ENCODE data around the gene NTHL1. TPM values are rescaled to one million over a fixed set of nuclear protein-coding genes. Genes with fewer than 3 reads are reported as not detected.
A peak's percentile ranks its signal among the peaks of the same experiment; 100 is the strongest.

NTHL1 gene
- total and polyA plus RNA-seq, 9 of the 15 experiments (the other 6 are each of a cell fraction or from before 2014, with no cell fraction given), result 1.1 to 58.8 (median 17.6) TPM

DNA sequence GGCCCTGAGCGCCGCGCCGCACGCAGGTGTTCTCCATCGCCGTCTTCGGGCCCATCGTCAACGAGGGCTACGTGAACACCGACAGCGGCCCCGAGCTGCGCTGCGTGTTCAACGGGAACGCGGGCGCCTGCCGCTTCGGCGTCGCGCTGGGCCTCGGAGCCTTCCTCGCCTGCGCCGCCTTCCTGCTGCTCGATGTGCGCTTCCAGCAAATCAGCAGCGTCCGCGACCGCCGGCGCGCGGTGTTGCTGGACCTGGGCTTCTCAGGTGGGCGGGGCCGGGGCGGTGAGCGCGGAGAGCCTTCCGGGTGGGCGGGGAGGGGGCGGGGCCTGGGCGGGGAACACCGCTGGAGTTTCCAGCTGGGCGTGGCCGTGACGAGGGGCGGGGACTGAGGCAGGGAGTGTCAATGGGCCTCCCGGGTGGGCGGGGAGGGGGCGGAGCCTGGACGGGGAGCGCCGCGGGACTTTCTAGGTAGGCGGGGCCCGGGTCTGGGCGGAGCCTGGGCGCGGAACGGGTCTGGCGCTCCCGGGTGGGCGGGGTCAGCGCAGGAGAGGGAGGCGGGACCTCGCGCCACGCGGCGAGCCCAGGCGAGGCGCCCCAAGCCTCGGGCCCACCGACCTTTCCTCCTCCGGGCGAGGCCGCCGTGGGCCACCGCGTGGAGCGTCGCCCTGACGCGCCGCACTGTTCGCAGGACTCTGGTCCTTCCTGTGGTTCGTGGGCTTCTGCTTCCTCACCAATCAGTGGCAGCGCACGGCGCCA is 55.5 kb downstream of the NTHL1 start (continued):
- TF ChIP-seq ZNF324 (CRISPR knock-in tag; IDR thresholded peaks at IDR 0.05) (no peak), ZNF583 (CRISPR knock-in tag; IDR thresholded peaks at IDR 0.05) (no peak), ZNF436 (CRISPR knock-in tag; IDR thresholded peaks at IDR 0.05) (no peak), SRSF1 (IDR thresholded peaks at IDR 0.05; ENCODE audit: low read depth, low read length) (no peak), RBM14 (IDR thresholded peaks at IDR 0.05; ENCODE audit: borderline replicate concordance, insufficient read depth, low read depth, low read length) (no peak), GABPB2 (CRISPR knock-in tag; conservative IDR thresholded peaks at IDR 0.05) (no peak), ZNF785 (CRISPR knock-in tag; IDR thresholded peaks at IDR 0.05) (no peak), ZSCAN29 (IDR thresholded peaks at IDR 0.05) (no peak), ZFP1 (CRISPR knock-in tag; IDR thresholded peaks at IDR 0.05) (no peak), ZNF23 (CRISPR knock-in tag; IDR thresholded peaks at IDR 0.05) (no peak), SAP30 (IDR thresholded peaks at IDR 0.05; ENCODE audit: borderline replicate concordance, insufficient read depth, low read depth, low read length, poor library complexity, severe bottlenecking) (no peak), POLR3A (IDR thresholded peaks at IDR 0.05; ENCODE audit: borderline replicate concordance, extremely low read depth, insufficient read depth, insufficient read length) (no peak), MAFK (IDR thresholded peaks at IDR 0.05; ENCODE audit: low read length) (no peak), FIP1L1 (IDR thresholded peaks at IDR 0.05; ENCODE audit: low read depth, low read length, poor library complexity, severe bottlenecking) (no peak), NR3C1 (CRISPR knock-in tag; IDR thresholded peaks at IDR 0.05) (peak; percentile 77)
- TF ChIP-seq, protein P1, sequence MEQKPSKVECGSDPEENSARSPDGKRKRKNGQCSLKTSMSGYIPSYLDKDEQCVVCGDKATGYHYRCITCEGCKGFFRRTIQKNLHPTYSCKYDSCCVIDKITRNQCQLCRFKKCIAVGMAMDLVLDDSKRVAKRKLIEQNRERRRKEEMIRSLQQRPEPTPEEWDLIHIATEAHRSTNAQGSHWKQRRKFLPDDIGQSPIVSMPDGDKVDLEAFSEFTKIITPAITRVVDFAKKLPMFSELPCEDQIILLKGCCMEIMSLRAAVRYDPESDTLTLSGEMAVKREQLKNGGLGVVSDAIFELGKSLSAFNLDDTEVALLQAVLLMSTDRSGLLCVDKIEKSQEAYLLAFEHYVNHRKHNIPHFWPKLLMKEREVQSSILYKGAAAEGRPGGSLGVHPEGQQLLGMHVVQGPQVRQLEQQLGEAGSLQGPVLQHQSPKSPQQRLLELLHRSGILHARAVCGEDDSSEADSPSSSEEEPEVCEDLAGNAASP (IDR thresholded peaks at IDR 0.05), result no peak
- TF ChIP-seq, protein P2, sequence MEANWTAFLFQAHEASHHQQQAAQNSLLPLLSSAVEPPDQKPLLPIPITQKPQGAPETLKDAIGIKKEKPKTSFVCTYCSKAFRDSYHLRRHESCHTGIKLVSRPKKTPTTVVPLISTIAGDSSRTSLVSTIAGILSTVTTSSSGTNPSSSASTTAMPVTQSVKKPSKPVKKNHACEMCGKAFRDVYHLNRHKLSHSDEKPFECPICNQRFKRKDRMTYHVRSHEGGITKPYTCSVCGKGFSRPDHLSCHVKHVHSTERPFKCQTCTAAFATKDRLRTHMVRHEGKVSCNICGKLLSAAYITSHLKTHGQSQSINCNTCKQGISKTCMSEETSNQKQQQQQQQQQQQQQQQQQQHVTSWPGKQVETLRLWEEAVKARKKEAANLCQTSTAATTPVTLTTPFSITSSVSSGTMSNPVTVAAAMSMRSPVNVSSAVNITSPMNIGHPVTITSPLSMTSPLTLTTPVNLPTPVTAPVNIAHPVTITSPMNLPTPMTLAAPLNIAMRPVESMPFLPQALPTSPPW (CRISPR knock-in tag; IDR thresholded peaks at IDR 0.05), result peak; percentile 59
- TF ChIP-seq, protein P3, sequence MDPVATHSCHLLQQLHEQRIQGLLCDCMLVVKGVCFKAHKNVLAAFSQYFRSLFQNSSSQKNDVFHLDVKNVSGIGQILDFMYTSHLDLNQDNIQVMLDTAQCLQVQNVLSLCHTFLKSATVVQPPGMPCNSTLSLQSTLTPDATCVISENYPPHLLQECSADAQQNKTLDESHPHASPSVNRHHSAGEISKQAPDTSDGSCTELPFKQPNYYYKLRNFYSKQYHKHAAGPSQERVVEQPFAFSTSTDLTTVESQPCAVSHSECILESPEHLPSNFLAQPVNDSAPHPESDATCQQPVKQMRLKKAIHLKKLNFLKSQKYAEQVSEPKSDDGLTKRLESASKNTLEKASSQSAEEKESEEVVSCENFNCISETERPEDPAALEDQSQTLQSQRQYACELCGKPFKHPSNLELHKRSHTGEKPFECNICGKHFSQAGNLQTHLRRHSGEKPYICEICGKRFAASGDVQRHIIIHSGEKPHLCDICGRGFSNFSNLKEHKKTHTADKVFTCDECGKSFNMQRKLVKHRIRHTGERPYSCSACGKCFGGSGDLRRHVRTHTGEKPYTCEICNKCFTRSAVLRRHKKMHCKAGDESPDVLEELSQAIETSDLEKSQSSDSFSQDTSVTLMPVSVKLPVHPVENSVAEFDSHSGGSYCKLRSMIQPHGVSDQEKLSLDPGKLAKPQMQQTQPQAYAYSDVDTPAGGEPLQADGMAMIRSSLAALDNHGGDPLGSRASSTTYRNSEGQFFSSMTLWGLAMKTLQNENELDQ (CRISPR knock-in tag; IDR thresholded peaks at IDR 0.05; ENCODE audit: borderline replicate concordance), result no peak
- TF ChIP-seq, protein P4, sequence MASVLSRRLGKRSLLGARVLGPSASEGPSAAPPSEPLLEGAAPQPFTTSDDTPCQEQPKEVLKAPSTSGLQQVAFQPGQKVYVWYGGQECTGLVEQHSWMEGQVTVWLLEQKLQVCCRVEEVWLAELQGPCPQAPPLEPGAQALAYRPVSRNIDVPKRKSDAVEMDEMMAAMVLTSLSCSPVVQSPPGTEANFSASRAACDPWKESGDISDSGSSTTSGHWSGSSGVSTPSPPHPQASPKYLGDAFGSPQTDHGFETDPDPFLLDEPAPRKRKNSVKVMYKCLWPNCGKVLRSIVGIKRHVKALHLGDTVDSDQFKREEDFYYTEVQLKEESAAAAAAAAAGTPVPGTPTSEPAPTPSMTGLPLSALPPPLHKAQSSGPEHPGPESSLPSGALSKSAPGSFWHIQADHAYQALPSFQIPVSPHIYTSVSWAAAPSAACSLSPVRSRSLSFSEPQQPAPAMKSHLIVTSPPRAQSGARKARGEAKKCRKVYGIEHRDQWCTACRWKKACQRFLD (CRISPR knock-in tag; IDR thresholded peaks at IDR 0.05), result 0 out of 2 replicates have a peak, but pooled peaks have one; percentile 12

All from K562 (cell line).